Smooth muscle cell (in vitro differentiated cells): ENCODE results near the gene CDHR4. TPM values are rescaled to one million over a fixed set of nuclear protein-coding genes. Genes with fewer than 3 reads are reported as not detected.

Experiments
- DNase-seq: peaks from one replicate; lab custom pipeline; 2025; ENCODE audit not compliant: unreplicated experiment; lab: John Stamatoyannopoulos, UW
- H2AFZ ChIP-seq: fragments of 200-600 bp; sonication (generic); 2 replicates; pipeline ENCODE4 v1.6.0; 2016; ENCODE audit warnings: antibody characterized with exemption, low read depth, mild to moderate bottlenecking
- H3F3A ChIP-seq: fragments of 200-600 bp; sonication (generic); 2 replicates; pipeline ENCODE4 v1.6.0; 2017; ENCODE audit warnings: antibody characterized with exemption, low read depth
- H3K27ac ChIP-seq: fragments of 200-600 bp; sonication (generic); 2 replicates; pipeline ENCODE4 v1.5.1; 2016; ENCODE audit warnings: low read depth, mild to moderate bottlenecking
- H3K27me3 ChIP-seq: fragments of 200-600 bp; sonication (generic); 2 replicates; pipeline ENCODE4 v1.6.1; 2016; ENCODE audit warnings: low read depth, mild to moderate bottlenecking
- H3K36me3 ChIP-seq: fragments of 200-600 bp; sonication (generic); 2 replicates; pipeline ENCODE4 v1.5.1; 2016; ENCODE audit warnings: low read depth
- H3K4me1 ChIP-seq: fragments of 200-600 bp; sonication (generic); 2 replicates; pipeline ENCODE4 v1.5.1; 2016; ENCODE audit warnings: low read depth
- H3K4me2 ChIP-seq: fragments of 200-600 bp; sonication (generic); 2 replicates; pipeline ENCODE4 v1.6.0; 2016; ENCODE audit warnings: mild to moderate bottlenecking
- H3K4me3 ChIP-seq: fragments of 200-600 bp; sonication (generic); 2 replicates; pipeline ENCODE4 v1.5.1; 2016; ENCODE audit warnings: mild to moderate bottlenecking
- H3K79me2 ChIP-seq: fragments of 200-600 bp; sonication (generic); 2 replicates; pipeline ENCODE4 v1.6.0; 2016; ENCODE audit warnings: low read depth, mild to moderate bottlenecking
- H3K9ac ChIP-seq: fragments of 200-600 bp; sonication (generic); 2 replicates; pipeline ENCODE4 v1.6.0; 2016; ENCODE audit warnings: low read depth
- H3K9me3 ChIP-seq: fragments of 200-600 bp; sonication (generic); replicated peaks from 2 replicates; pipeline ENCODE4 v1.5.1; 2016; ENCODE audit warnings: low read depth
- H4K20me1 ChIP-seq: fragments of 200-600 bp; sonication (generic); 2 replicates; pipeline ENCODE4 v1.6.0; 2016; ENCODE audit warnings: low read depth
- CTCF ChIP-seq: fragments of 200-600 bp; sonication (generic); IDR thresholded peaks from 2 replicates; pipeline ENCODE4 v1.5.1; 2017; ENCODE audit warnings: borderline replicate concordance, mild to moderate bottlenecking, antibody characterized with exemption; ENCODE audit not compliant: insufficient read depth, poor library complexity, severe bottlenecking
- WGBS: methylation state at CpG from one replicate; pipeline ENCODE4 v1.1.7; 2016; ENCODE audit warnings: low lambda C conversion rate; 5-methylcytosine and 5-hydroxymethylcytosine counted together
- polyA plus RNA-seq: library from polyadenylated mRNA; unstranded; fragments of >200 nt; fragmentation: Nextera tagmentation; extraction: Ambion mirVana; gene quantifications from 2 replicates; pipeline ENCODE4 v1.2.1, GENCODE V29; 2016
- total RNA-seq: library from RNA; depleted of rRNA; stranded (reverse); fragments of >200 nt; gene quantifications from 2 replicates; pipeline ENCODE4 v1.2.3, GENCODE V29; 2014

Gene CDHR4
- total and polyA plus RNA-seq, 2 experiments from 2014 or later = 0.31 TPM; not detected in 1

- Histone ChIP-seq H3K27me3 (no peaks in the 10 kb centered on the region), H3K4me2 (no peak overlapping the region), H3K79me2 (peaks cover 99% of the 10 kb centered on the region), H3K9me3 (no peaks in the 10 kb centered on the region), H3K36me3 (no peaks in the 10 kb centered on the region), H3K27ac (peak overlapping the region; percentile 29), H3K4me1 (no peaks in the 10 kb centered on the region), H4K20me1 (peaks cover 94% of the 10 kb centered on the region), H2AFZ (no peak overlapping the region), H3K4me3 (no peak overlapping the region), H3K9ac (no peak overlapping the region), H3F3A (peaks cover 4% of the 10 kb centered on the region)
- TF ChIP-seq CTCF = no peak
- WGBS = 68% methylated on average over 3 of the region's 3 CpGs
- no peak for DNase-seq
Measured at GRCh38 chr3:49769286-49769915, 30.3 kb downstream of the CDHR4 start.

DNA sequence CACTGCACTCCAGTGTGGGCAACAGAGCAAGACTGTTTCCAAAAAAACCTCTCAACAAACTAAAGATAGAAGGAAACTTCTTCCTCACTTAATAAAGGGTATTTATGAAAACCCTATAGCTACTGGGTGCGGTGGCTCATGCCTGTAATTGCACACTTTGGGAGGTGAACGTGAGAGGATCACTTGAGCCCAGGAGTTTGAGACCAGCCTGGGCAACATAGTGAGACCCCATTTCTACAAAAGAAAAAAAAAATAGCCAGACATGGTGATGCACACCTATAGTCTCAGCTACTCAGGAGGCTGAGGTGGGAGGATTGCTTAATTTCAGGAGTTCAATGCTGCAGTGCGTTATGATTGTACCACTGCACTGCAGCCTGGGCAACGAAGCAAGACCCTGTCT lies 35.7 kb downstream of the CDHR4 start:
- no peak overlapping the region for H3K4me3 ChIP-seq
- no peak overlapping the region for H2AFZ ChIP-seq
- DNase-seq = no peak
- no peak overlapping the region for H3K4me2 ChIP-seq
- no peaks in the 10 kb centered on the region for H3K4me1 ChIP-seq
- no peaks in the 10 kb centered on the region for H3F3A ChIP-seq
- peaks cover 97% of the 10 kb centered on the region for H3K79me2 ChIP-seq
- no peaks in the 10 kb centered on the region for H3K36me3 ChIP-seq
- H3K9me3 ChIP-seq = no peaks in the 10 kb centered on the region
- H3K27me3 ChIP-seq = no peaks in the 10 kb centered on the region
- no peak for TF ChIP-seq CTCF
- WGBS = 95% methylated on average over 4 of the region's 4 CpGs
- no peak overlapping the region for H3K9ac ChIP-seq
- peaks cover 97% of the 10 kb centered on the region for H4K20me1 ChIP-seq
- H3K27ac ChIP-seq = no peak overlapping the region

DNA sequence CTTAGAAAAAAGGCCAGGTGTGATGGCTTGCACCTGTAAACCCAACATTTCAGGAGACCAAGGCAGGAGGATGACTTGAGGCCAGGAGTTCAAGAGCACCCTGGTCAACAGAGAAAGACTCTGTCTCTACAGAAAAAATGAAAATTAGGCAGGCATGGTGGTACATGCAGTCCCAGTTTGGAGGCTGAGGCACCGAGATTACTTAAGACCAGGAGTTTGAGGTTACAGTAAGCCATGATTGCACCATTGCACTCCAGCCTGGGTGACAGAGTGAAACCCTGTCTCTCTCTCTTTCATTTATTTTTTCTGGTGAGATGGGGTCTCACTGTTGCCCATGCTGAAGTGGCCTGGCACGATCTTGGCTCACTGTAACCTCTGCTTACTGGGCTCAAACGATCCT lies 38.0 kb downstream of the CDHR4 start:
- Histone ChIP-seq H3K4me3 (no peak overlapping the region), H3K4me1 (no peaks in the 10 kb centered on the region), H3K9ac (no peak overlapping the region), H3K79me2 (peaks cover 96% of the 10 kb centered on the region), H3F3A (no peaks in the 10 kb centered on the region), H3K36me3 (no peaks in the 10 kb centered on the region), H3K27me3 (no peaks in the 10 kb centered on the region), H3K4me2 (no peak overlapping the region), H4K20me1 (peaks cover 98% of the 10 kb centered on the region), H3K9me3 (no peaks in the 10 kb centered on the region), H2AFZ (no peak overlapping the region), H3K27ac (no peak overlapping the region)
- no peak for TF ChIP-seq CTCF
- WGBS = 95% methylated on average over 3 of the region's 3 CpGs
- no peak for DNase-seq

DNA sequence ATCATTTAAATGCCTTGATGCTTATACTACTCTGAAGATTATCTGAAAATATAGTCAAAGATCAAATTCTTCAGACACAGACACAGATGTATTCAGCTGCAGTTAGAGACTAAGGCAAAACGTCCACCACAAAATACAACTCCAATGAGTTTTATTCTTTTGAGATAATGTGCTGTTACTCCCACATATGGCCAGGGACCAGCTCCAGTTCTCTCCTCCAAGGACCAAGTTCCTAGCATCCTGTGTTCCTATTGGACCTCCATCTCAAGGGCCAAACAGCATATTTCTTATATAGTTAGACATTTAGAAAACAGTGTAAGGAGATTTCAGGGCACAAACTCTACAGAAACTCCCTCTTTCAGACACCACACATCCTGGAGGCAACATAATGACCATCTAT lies 40.4 kb downstream of the CDHR4 start:
- Histone ChIP-seq H4K20me1 (peaks cover 98% of the 10 kb centered on the region), H3K9ac (no peak overlapping the region), H3K4me1 (no peaks in the 10 kb centered on the region), H3K36me3 (no peaks in the 10 kb centered on the region), H3F3A (no peaks in the 10 kb centered on the region), H3K27me3 (no peaks in the 10 kb centered on the region), H3K79me2 (peaks cover 96% of the 10 kb centered on the region), H3K9me3 (no peaks in the 10 kb centered on the region), H3K4me3 (no peak overlapping the region), H2AFZ (no peak overlapping the region), H3K27ac (no peak overlapping the region), H3K4me2 (no peak overlapping the region)
- WGBS = 83% methylated on average over 1 of the region's 1 CpG
- no peak for TF ChIP-seq CTCF
- no peak for DNase-seq
